B cell (primary cell): Measurements from ENCODE around the gene ETV6.

ENCODE experiments used
- CTCF ChIP-seq: fragments of 200-600 bp; IDR thresholded peaks from one replicate; pipeline ENCODE4 v1.8.0; 2022; ENCODE audit warnings: antibody characterized with exemption, mild to moderate bottlenecking
- EZH2 ChIP-seq: IDR thresholded peaks from 2 replicates; pipeline ENCODE4 v1.6.1; 2012; ENCODE audit warnings: borderline replicate concordance, low read depth, mild to moderate bottlenecking, moderate library complexity, low read length; ENCODE audit not compliant: insufficient read depth, poor library complexity, severe bottlenecking

- TF ChIP-seq EZH2 (no peak), CTCF (no peak)
These were observed 47.8 kb upstream of the ETV6 start for GRCh38 chr12:11601647-11602046.
